OCI-LY1 (cell line): ENCODE measurements around the gene GABRA4.

ENCODE experiments used
- H2AFZ ChIP-seq: fragments of 200-600 bp; sonication (generic), shearing (Covaris generic); 2 replicates; pipeline ENCODE4 v1.6.0; 2014; ENCODE audit warnings: antibody characterized with exemption, mild to moderate bottlenecking, low read length
- H3F3A ChIP-seq: fragments of 200-600 bp; sonication (generic), shearing (Covaris generic); 2 replicates; pipeline ENCODE4 v1.6.0; 2014; ENCODE audit warnings: mild to moderate bottlenecking, antibody characterized with exemption, low read length, moderate library complexity; ENCODE audit not compliant: insufficient read depth
- H3K27ac ChIP-seq: fragments of 200-600 bp; sonication (generic); 2 replicates; pipeline ENCODE4 v1.5.1; 2014; ENCODE audit warnings: low read length, mixed run types, mild to moderate bottlenecking, low read depth; ENCODE audit not compliant: poor library complexity, severe bottlenecking
- H3K27me3 ChIP-seq: fragments of 200-600 bp; sonication (generic); 2 replicates; pipeline ENCODE4 v1.6.0; 2014; ENCODE audit warnings: antibody characterized with exemption, mild to moderate bottlenecking, low read length, moderate library complexity; ENCODE audit not compliant: insufficient read depth
- H3K36me3 ChIP-seq: fragments of 200-600 bp; sonication (generic); 2 replicates; pipeline ENCODE4 v1.6.1; 2014; ENCODE audit warnings: mild to moderate bottlenecking, antibody characterized with exemption, low read length, moderate library complexity, mixed read lengths; ENCODE audit not compliant: insufficient read depth
- H3K4me1 ChIP-seq: fragments of 200-600 bp; sonication (generic); 2 replicates; pipeline ENCODE4 v1.5.1; 2014; ENCODE audit warnings: mild to moderate bottlenecking, low read length, moderate library complexity; ENCODE audit not compliant: insufficient read depth, severe bottlenecking
- H3K4me2 ChIP-seq: fragments of 200-600 bp; sonication (generic), shearing (Covaris generic); 2 replicates; pipeline ENCODE4 v1.6.1; 2014; ENCODE audit warnings: low read length
- H3K4me3 ChIP-seq: fragments of 200-600 bp; sonication (generic); 2 replicates; pipeline ENCODE4 v1.5.1; 2014; ENCODE audit warnings: low read length, low read depth, mild to moderate bottlenecking, mixed read lengths; ENCODE audit not compliant: poor library complexity, severe bottlenecking
- H3K79me2 ChIP-seq: fragments of 200-600 bp; shearing (Covaris generic); 2 replicates; pipeline ENCODE4 v1.6.1; 2016; ENCODE audit warnings: mixed run types, low read length, mixed read lengths; ENCODE audit not compliant: insufficient read depth
- H3K9ac ChIP-seq: fragments of 200-600 bp; sonication (generic), shearing (Covaris generic); 2 replicates; pipeline ENCODE4 v1.6.1; 2014; ENCODE audit warnings: mild to moderate bottlenecking, low read length, mixed read lengths
- H3K9me2 ChIP-seq: fragments of 200-600 bp; sonication (generic), shearing (Covaris generic); 2 replicates; pipeline ENCODE4 v1.6.1; 2014; ENCODE audit warnings: low read depth, mild to moderate bottlenecking, low read length, mixed read lengths
- H3K9me3 ChIP-seq: fragments of 200-600 bp; shearing (Covaris generic); 2 replicates; pipeline ENCODE4 v1.6.1; 2014; ENCODE audit warnings: low read length, mixed read lengths
- H4K20me1 ChIP-seq: fragments of 200-600 bp; sonication (generic), shearing (Covaris generic); 2 replicates; pipeline ENCODE4 v1.6.0; 2016; ENCODE audit warnings: mild to moderate bottlenecking, low read length; ENCODE audit not compliant: insufficient read depth
- CTCF ChIP-seq: fragments of 200-600 bp; sonication (generic), shearing (Covaris generic); IDR thresholded peaks from 2 replicates; pipeline ENCODE4 v1.5.1; 2017; ENCODE audit warnings: mild to moderate bottlenecking, antibody characterized with exemption, low read length, moderate library complexity, mixed read lengths
- EZH2 ChIP-seq: fragments of 200-600 bp; sonication (generic), shearing (Covaris generic); IDR thresholded peaks from 2 replicates; pipeline ENCODE4 v1.8.0; 2017; ENCODE audit warnings: borderline replicate concordance, mixed run types, mild to moderate bottlenecking, antibody characterized with exemption, low read length, moderate library complexity, mixed read lengths

GABRA4 gene

DNA sequence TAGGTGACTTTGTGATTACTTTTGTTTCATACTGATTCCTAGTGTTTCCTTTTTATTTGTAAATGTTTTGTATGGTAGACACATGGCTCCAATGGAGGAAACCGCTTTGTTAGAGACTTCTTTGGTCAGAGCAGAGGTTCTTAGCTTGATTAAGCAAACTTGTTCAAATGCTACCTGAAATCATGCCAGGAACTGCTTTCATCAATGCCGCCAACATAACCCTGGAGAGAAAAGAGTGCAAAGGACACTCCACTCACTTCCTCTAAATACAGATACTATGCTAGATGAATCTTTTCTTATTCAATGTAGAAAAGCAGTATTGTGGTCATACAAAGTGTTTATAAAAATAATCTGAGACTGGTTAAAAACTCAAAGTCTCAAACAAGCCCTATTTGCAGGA is 58.7 kb downstream of the GABRA4 start:
- no peaks in the 10 kb centered on the region for H3K9me2 ChIP-seq
- no peaks in the 10 kb centered on the region for H4K20me1 ChIP-seq
- H3K27me3 ChIP-seq: no peaks in the 10 kb centered on the region
- no peak overlapping the region for H2AFZ ChIP-seq
- no peaks in the 10 kb centered on the region for H3K4me1 ChIP-seq
- no peak overlapping the region for H3K4me3 ChIP-seq
- no peak overlapping the region for H3K9ac ChIP-seq
- no peak overlapping the region for H3K27ac ChIP-seq
- H3K79me2 ChIP-seq: no peaks in the 10 kb centered on the region
- no peaks in the 10 kb centered on the region for H3K9me3 ChIP-seq
- TF ChIP-seq CTCF (no peak), EZH2 (no peak)
- no peak overlapping the region for H3K4me2 ChIP-seq
- H3F3A ChIP-seq: no peaks in the 10 kb centered on the region
- no peaks in the 10 kb centered on the region for H3K36me3 ChIP-seq

DNA sequence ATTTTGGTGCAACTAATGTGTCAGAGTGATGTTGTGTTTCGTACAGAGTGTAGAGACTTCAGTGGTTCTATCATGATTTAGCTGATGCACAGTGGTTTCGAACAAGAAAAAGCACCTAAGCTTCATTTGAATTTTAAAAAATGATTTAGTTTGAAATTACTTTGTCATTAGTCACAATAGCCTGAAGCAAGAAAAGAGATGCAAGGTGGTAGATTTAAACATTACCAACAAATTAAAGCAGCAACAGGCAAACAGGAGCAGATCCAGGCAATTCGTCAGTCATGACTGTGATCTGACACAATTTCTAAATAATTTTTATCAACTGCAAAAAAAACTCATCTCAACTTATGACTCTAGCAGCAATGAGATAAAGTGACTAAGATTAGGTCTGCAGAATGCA is 59.7 kb downstream of the GABRA4 start:
- H3K36me3 ChIP-seq: no peaks in the 10 kb centered on the region
- H3K4me1 ChIP-seq: no peaks in the 10 kb centered on the region
- H3K27me3 ChIP-seq: no peaks in the 10 kb centered on the region
- no peak overlapping the region for H3K27ac ChIP-seq
- no peaks in the 10 kb centered on the region for H3K9me3 ChIP-seq
- no peak overlapping the region for H3K4me2 ChIP-seq
- no peaks in the 10 kb centered on the region for H3K9me2 ChIP-seq
- H3K9ac ChIP-seq: no peak overlapping the region
- H2AFZ ChIP-seq: no peak overlapping the region
- TF ChIP-seq EZH2: no peak
- TF ChIP-seq CTCF: no peak
- H3K79me2 ChIP-seq: no peaks in the 10 kb centered on the region
- no peaks in the 10 kb centered on the region for H3F3A ChIP-seq
- H3K4me3 ChIP-seq: no peak overlapping the region
- no peaks in the 10 kb centered on the region for H4K20me1 ChIP-seq

DNA sequence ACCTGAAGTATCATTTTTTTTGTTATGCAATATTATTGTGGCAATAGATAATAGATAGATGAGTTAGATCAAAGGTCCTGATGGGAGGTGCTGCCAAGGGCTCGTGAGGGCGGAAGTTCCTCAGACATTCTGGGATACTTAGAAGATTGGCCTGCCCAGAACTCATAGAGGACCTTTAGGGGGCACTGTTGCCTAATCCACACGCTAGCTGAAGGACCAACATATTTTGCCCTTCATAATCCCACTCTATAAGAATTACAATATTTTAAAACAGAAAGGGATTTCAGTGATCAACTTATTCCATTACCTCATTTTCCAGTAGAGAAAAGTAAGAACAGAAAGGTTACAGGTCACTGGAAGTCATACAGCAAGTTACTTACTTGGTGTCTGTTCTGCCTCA is 61.4 kb downstream of the GABRA4 start:
- H3K9me2 ChIP-seq: no peaks in the 10 kb centered on the region
- no peaks in the 10 kb centered on the region for H4K20me1 ChIP-seq
- no peak overlapping the region for H3K9ac ChIP-seq
- H3F3A ChIP-seq: no peaks in the 10 kb centered on the region
- no peaks in the 10 kb centered on the region for H3K36me3 ChIP-seq
- H3K27ac ChIP-seq: no peak overlapping the region
- H3K9me3 ChIP-seq: no peaks in the 10 kb centered on the region
- H3K4me2 ChIP-seq: no peak overlapping the region
- no peak overlapping the region for H2AFZ ChIP-seq
- H3K27me3 ChIP-seq: no peaks in the 10 kb centered on the region
- no peaks in the 10 kb centered on the region for H3K79me2 ChIP-seq
- no peaks in the 10 kb centered on the region for H3K4me1 ChIP-seq
- TF ChIP-seq EZH2 (no peak), CTCF (peak; percentile 69)
- H3K4me3 ChIP-seq: no peak overlapping the region
